ENCODE results near the gene HSPB7. TPM values are rescaled to one million over a fixed set of nuclear protein-coding genes. Genes with fewer than 3 reads are reported as not detected.

HSPB7 gene
- total and polyA plus RNA-seq, 4 donors, result 0.28 to 1.4 (median 0.35) TPM

DNA sequence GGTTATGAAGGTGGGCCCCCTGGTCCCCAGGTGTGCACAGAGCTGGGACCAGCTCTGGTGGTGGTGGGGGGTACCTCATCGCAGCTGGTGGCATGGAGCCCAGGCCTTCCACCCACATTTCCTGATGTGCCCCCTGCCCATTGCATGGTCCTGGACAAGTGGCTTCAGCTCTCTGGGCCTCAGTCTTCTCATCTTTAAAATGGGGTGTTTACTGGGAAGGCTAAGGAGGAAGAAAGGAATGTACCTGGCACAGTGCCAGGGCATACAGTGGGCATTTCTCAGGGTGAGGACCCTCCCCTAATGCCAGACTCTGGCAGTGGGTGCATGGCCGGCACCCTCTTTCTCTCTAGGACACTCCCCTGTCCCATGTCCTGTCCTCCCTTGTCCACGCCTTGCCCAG, 33.2 kb upstream of the HSPB7 start:
- 89% methylated on average over 3 of the region's 3 CpGs for WGBS
- no peak overlapping the region for H3K9ac ChIP-seq (ENCODE audit: low read depth in 1 of 2, low read length in 2 of 2)
- TF ChIP-seq, protein P1, sequence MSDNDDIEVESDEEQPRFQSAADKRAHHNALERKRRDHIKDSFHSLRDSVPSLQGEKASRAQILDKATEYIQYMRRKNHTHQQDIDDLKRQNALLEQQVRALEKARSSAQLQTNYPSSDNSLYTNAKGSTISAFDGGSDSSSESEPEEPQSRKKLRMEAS (IDR thresholded peaks at IDR 0.05), result no peak
- TF ChIP-seq, protein P2, sequence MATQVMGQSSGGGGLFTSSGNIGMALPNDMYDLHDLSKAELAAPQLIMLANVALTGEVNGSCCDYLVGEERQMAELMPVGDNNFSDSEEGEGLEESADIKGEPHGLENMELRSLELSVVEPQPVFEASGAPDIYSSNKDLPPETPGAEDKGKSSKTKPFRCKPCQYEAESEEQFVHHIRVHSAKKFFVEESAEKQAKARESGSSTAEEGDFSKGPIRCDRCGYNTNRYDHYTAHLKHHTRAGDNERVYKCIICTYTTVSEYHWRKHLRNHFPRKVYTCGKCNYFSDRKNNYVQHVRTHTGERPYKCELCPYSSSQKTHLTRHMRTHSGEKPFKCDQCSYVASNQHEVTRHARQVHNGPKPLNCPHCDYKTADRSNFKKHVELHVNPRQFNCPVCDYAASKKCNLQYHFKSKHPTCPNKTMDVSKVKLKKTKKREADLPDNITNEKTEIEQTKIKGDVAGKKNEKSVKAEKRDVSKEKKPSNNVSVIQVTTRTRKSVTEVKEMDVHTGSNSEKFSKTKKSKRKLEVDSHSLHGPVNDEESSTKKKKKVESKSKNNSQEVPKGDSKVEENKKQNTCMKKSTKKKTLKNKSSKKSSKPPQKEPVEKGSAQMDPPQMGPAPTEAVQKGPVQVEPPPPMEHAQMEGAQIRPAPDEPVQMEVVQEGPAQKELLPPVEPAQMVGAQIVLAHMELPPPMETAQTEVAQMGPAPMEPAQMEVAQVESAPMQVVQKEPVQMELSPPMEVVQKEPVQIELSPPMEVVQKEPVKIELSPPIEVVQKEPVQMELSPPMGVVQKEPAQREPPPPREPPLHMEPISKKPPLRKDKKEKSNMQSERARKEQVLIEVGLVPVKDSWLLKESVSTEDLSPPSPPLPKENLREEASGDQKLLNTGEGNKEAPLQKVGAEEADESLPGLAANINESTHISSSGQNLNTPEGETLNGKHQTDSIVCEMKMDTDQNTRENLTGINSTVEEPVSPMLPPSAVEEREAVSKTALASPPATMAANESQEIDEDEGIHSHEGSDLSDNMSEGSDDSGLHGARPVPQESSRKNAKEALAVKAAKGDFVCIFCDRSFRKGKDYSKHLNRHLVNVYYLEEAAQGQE (IDR thresholded peaks at IDR 0.05), result no peak
- TF ChIP-seq FOXA1 (IDR thresholded peaks at IDR 0.05) (no peak), GABPA (IDR thresholded peaks at IDR 0.05 in 1 of 2, conservative IDR thresholded peaks at IDR 0.05 in 1 of 2) (no peak), TAF1 (conservative IDR thresholded peaks at IDR 0.05) (no peak)
- TF ChIP-seq, protein P3, sequence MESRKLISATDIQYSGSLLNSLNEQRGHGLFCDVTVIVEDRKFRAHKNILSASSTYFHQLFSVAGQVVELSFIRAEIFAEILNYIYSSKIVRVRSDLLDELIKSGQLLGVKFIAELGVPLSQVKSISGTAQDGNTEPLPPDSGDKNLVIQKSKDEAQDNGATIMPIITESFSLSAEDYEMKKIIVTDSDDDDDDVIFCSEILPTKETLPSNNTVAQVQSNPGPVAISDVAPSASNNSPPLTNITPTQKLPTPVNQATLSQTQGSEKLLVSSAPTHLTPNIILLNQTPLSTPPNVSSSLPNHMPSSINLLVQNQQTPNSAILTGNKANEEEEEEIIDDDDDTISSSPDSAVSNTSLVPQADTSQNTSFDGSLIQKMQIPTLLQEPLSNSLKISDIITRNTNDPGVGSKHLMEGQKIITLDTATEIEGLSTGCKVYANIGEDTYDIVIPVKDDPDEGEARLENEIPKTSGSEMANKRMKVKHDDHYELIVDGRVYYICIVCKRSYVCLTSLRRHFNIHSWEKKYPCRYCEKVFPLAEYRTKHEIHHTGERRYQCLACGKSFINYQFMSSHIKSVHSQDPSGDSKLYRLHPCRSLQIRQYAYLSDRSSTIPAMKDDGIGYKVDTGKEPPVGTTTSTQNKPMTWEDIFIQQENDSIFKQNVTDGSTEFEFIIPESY (IDR thresholded peaks at IDR 0.05), result no peak
- TF ChIP-seq, protein P4, sequence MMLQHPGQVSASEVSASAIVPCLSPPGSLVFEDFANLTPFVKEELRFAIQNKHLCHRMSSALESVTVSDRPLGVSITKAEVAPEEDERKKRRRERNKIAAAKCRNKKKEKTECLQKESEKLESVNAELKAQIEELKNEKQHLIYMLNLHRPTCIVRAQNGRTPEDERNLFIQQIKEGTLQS (IDR thresholded peaks at IDR 0.05), result no peak
- DNase-seq (ENCODE audit: low spot score), result no peak
- no peak overlapping the region for H3K27ac ChIP-seq (ENCODE audit: low read depth in 1 of 2, low read length in 2 of 2)
- peaks cover 0 to 6% (median 2%) of the 10 kb centered on the region in 4 donors for H3K4me1 ChIP-seq (ENCODE audit: control insufficient read depth in 4 of 4, insufficient read depth in 4 of 4, low read length in 3 of 4)
- no peak overlapping the region for H3K4me3 ChIP-seq (ENCODE audit: low read depth in 1 of 3, low read length in 3 of 3)
- H3K27me3 ChIP-seq (ENCODE audit: control insufficient read depth in 4 of 4, insufficient read depth in 4 of 4, low read length in 3 of 4), result no peaks in the 10 kb centered on the region
- H3K36me3 ChIP-seq (ENCODE audit: control insufficient read depth in 4 of 4, insufficient read depth in 3 of 4, low read depth in 1 of 4, low read length in 3 of 4), result no peaks in the 10 kb centered on the region
- H3K9me3 ChIP-seq (ENCODE audit: control insufficient read depth in 4 of 4, low read length in 3 of 4), result no peaks in the 10 kb centered on the region

DNA sequence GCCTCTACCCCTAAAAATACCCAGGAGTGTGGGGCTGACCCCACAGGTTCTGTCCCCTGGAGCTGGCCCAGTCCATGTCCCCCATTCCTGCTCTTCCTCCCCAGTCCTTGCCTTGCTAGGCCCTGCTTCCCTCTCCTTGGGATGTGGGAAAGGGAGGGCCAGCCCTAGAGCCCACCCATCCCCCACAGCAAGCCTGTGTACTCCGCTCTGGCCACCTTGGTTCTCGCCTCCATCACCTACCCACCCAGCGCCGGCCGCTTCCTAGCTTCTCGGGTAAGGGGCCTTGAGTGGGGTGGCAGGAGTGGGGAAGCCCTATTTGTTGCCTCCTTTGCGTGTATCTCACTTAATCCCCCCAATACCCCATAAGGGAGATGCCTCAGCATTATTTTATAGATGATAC, 32.5 kb upstream of the HSPB7 start:
- Histone ChIP-seq H3K9me3 (ENCODE audit: control insufficient read depth in 4 of 4, low read length in 3 of 4) (no peaks in the 10 kb centered on the region), H3K4me1 (ENCODE audit: control insufficient read depth in 4 of 4, insufficient read depth in 4 of 4, low read length in 3 of 4) (peaks cover 0 to 6% (median 2%) of the 10 kb centered on the region in 4 donors), H3K9ac (ENCODE audit: low read depth in 1 of 2, low read length in 2 of 2) (no peak overlapping the region), H3K36me3 (ENCODE audit: control insufficient read depth in 4 of 4, insufficient read depth in 3 of 4, low read depth in 1 of 4, low read length in 3 of 4) (no peaks in the 10 kb centered on the region), H3K27me3 (ENCODE audit: control insufficient read depth in 4 of 4, insufficient read depth in 4 of 4, low read length in 3 of 4) (no peaks in the 10 kb centered on the region), H3K4me3 (ENCODE audit: low read depth in 1 of 3, low read length in 3 of 3) (no peak overlapping the region), H3K27ac (ENCODE audit: low read depth in 1 of 2, low read length in 2 of 2) (no peak overlapping the region)
- WGBS, result 84% methylated on average over 7 of the region's 7 CpGs
- DNase-seq (ENCODE audit: low spot score), result no peak
- TF ChIP-seq RAD21 (IDR thresholded peaks at IDR 0.05) (no peak), SP1 (IDR thresholded peaks at IDR 0.05) (no peak), FOXA2 (IDR thresholded peaks at IDR 0.05) (no peak), EGR1 (IDR thresholded peaks at IDR 0.05; ENCODE audit: low read depth in 2 of 2) (no peak), HNF4A (conservative IDR thresholded peaks at IDR 0.05) (no peak), FOXA1 (IDR thresholded peaks at IDR 0.05) (no peak), HNF4G (IDR thresholded peaks at IDR 0.05) (no peak), YY1 (IDR thresholded peaks at IDR 0.05) (no peak), NR2F2 (IDR thresholded peaks at IDR 0.05) (no peak), RXRA (IDR thresholded peaks at IDR 0.05) (no peak), GABPA (IDR thresholded peaks at IDR 0.05 in 1 of 2, conservative IDR thresholded peaks at IDR 0.05 in 1 of 2) (no peak), JUND (IDR thresholded peaks at IDR 0.05) (no peak)
- TF ChIP-seq, protein P3 (IDR thresholded peaks at IDR 0.05), result no peak
- TF ChIP-seq, protein P1 (IDR thresholded peaks at IDR 0.05), result no peak
- TF ChIP-seq, protein P4 (IDR thresholded peaks at IDR 0.05), result no peak
- TF ChIP-seq, protein P2 (IDR thresholded peaks at IDR 0.05), result no peak
- TF ChIP-seq, protein P5, sequence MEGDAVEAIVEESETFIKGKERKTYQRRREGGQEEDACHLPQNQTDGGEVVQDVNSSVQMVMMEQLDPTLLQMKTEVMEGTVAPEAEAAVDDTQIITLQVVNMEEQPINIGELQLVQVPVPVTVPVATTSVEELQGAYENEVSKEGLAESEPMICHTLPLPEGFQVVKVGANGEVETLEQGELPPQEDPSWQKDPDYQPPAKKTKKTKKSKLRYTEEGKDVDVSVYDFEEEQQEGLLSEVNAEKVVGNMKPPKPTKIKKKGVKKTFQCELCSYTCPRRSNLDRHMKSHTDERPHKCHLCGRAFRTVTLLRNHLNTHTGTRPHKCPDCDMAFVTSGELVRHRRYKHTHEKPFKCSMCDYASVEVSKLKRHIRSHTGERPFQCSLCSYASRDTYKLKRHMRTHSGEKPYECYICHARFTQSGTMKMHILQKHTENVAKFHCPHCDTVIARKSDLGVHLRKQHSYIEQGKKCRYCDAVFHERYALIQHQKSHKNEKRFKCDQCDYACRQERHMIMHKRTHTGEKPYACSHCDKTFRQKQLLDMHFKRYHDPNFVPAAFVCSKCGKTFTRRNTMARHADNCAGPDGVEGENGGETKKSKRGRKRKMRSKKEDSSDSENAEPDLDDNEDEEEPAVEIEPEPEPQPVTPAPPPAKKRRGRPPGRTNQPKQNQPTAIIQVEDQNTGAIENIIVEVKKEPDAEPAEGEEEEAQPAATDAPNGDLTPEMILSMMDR (IDR thresholded peaks at IDR 0.05; ENCODE audit: low read depth, low read length, missing input control), result no peak
